Astrocyte (in vitro differentiated cells and primary cell): ENCODE data around the gene MYH9. TPM values are rescaled to one million over a fixed set of nuclear protein-coding genes. Genes with fewer than 3 reads are reported as not detected.

Experiments
- DNase-seq: peaks from one replicate; pipeline ENCODE4 v3.0.0-alpha.2; 2010; ENCODE audit warnings: low read depth
- FAIRE-seq: peaks from 2 replicates; lab custom pipeline; 2011; peaks lifted over from hg19 to GRCh38; lab: Jason Lieb, UNC
- H2AFZ ChIP-seq: 2 replicates; pipeline ENCODE4 v1.6.0; 2012; ENCODE audit warnings: low read depth, low read length, inconsistent platforms
- H3K27ac ChIP-seq: 2 replicates; pipeline ENCODE4 v1.5.1; 2011; ENCODE audit warnings: low read depth, low read length, inconsistent platforms
- H3K27me3 ChIP-seq: 2 replicates; pipeline ENCODE4 v1.6.0; 2011; ENCODE audit warnings: low read length, inconsistent platforms; ENCODE audit not compliant: insufficient read depth
- H3K36me3 ChIP-seq: 2 replicates; pipeline ENCODE4 v1.5.1; 2011; ENCODE audit warnings: low read length, inconsistent platforms; ENCODE audit not compliant: insufficient read depth
- H3K4me1 ChIP-seq: 2 replicates; pipeline ENCODE4 v1.5.1; 2011; ENCODE audit warnings: low read length, inconsistent platforms; ENCODE audit not compliant: insufficient read depth
- H3K4me2 ChIP-seq: 2 replicates; pipeline ENCODE4 v1.6.0; 2012; ENCODE audit warnings: low read length, inconsistent platforms
- H3K4me3 ChIP-seq: 2 replicates; pipeline ENCODE4 v1.5.1; 2011; ENCODE audit warnings: low read depth, mild to moderate bottlenecking, low read length, inconsistent platforms; ENCODE audit not compliant: insufficient read depth
- H3K79me2 ChIP-seq: 2 replicates; pipeline ENCODE4 v1.6.0; 2012; ENCODE audit warnings: mild to moderate bottlenecking, low read length, inconsistent platforms; ENCODE audit not compliant: insufficient read depth
- H3K9ac ChIP-seq: 2 replicates; pipeline ENCODE4 v1.6.0; 2012; ENCODE audit warnings: mild to moderate bottlenecking, low read length, inconsistent platforms
- H3K9me3 ChIP-seq: 2 replicates; pipeline ENCODE4 v1.5.1; 2012; ENCODE audit warnings: low read depth, mild to moderate bottlenecking, low read length, inconsistent platforms; ENCODE audit not compliant: insufficient read depth
- H4K20me1 ChIP-seq: 2 replicates; pipeline ENCODE4 v1.6.0; 2012; ENCODE audit warnings: low read length, inconsistent platforms; ENCODE audit not compliant: insufficient read depth
- H3K27ac Mint-ChIP-seq: one replicate; pipeline ENCODE4 v1.8.0; 2021; ENCODE audit warnings: mild to moderate bottlenecking, mixed read lengths; ENCODE audit not compliant: unreplicated experiment
- H3K27me3 Mint-ChIP-seq: one replicate; pipeline ENCODE4 v1.8.0; 2021; ENCODE audit warnings: low read depth, mixed read lengths; ENCODE audit not compliant: unreplicated experiment
- H3K36me3 Mint-ChIP-seq: one replicate; pipeline ENCODE4 v1.8.0; 2021; ENCODE audit warnings: low read depth, mixed read lengths; ENCODE audit not compliant: unreplicated experiment
- H3K4me1 Mint-ChIP-seq: one replicate; pipeline ENCODE4 v1.8.0; 2021; ENCODE audit warnings: low read depth, mixed read lengths; ENCODE audit not compliant: unreplicated experiment
- H3K4me3 Mint-ChIP-seq: one replicate; pipeline ENCODE4 v1.8.0; 2021; ENCODE audit warnings: mild to moderate bottlenecking, moderate library complexity, mixed read lengths; ENCODE audit not compliant: unreplicated experiment
- H3K9me3 Mint-ChIP-seq: one replicate; pipeline ENCODE4 v1.8.0; 2021; ENCODE audit warnings: mild to moderate bottlenecking, mixed read lengths; ENCODE audit not compliant: unreplicated experiment
- CTCF ChIP-seq: IDR thresholded peaks from 2 replicates; pipeline ENCODE4 v1.5.1; 2011; ENCODE audit warnings: low read depth, mild to moderate bottlenecking, inconsistent platforms, low read length, moderate library complexity; ENCODE audit not compliant: insufficient read depth
- EZH2 ChIP-seq: IDR thresholded peaks from 2 replicates; pipeline ENCODE4 v1.6.1; 2012; ENCODE audit warnings: mild to moderate bottlenecking, low read length, inconsistent platforms; ENCODE audit not compliant: insufficient read depth
- total RNA-seq: library from RNA; stranded (reverse); gene quantifications from 2 replicates; pipeline ENCODE4 v1.2.1, GENCODE V29; 2021

The MYH9 gene
- total RNA-seq, 1 donor from 2014 or later = 2,278 TPM

- Histone ChIP-seq H3K4me1 (peaks cover 26% of the 10 kb centered on the region), H2AFZ (no peak overlapping the region), H4K20me1 (peaks cover 51% of the 10 kb centered on the region), H3K9ac (peak overlapping the region; percentile 96), H3K4me2 (peak overlapping the region; percentile 97), H3K27me3 (no peaks in the 10 kb centered on the region), H3K27ac (peak overlapping the region; percentile 84), H3K9me3 (no peaks in the 10 kb centered on the region), H3K79me2 (peaks cover 71% of the 10 kb centered on the region), H3K36me3 (peaks cover 17% of the 10 kb centered on the region), H3K4me3 (peak overlapping the region; percentile 100)
- Mint-ChIP-seq H3K9me3 (no peaks in the 10 kb centered on the region), H3K27ac (peak overlapping the region; percentile 99), H3K4me3 (peak overlapping the region; percentile 100), H3K27me3 (no peaks in the 10 kb centered on the region), H3K4me1 (peaks cover 16% of the 10 kb centered on the region), H3K36me3 (peaks cover 32% of the 10 kb centered on the region)
- FAIRE-seq (no peak), DNase-seq (no peak)
- TF ChIP-seq EZH2 = no peak
- TF ChIP-seq CTCF = no peak
These were observed 663 bp downstream of the MYH9 start for GRCh38 chr22:36386900-36387708.

GRCh38 chr22:36386351-36386899 lies 1.3 kb downstream of the MYH9 start:
- Mint-ChIP-seq H3K4me1 (peaks cover 18% of the 10 kb centered on the region), H3K27me3 (no peaks in the 10 kb centered on the region), H3K9me3 (no peaks in the 10 kb centered on the region), H3K36me3 (peaks cover 32% of the 10 kb centered on the region), H3K4me3 (peak overlapping the region; percentile 100), H3K27ac (peak overlapping the region; percentile 99)
- H3K27me3 ChIP-seq = no peaks in the 10 kb centered on the region
- peaks cover 21% of the 10 kb centered on the region for H3K36me3 ChIP-seq
- H3K9me3 ChIP-seq = no peaks in the 10 kb centered on the region
- H4K20me1 ChIP-seq = peaks cover 58% of the 10 kb centered on the region
- no peak for FAIRE-seq
- peak overlapping the region; percentile 96 for H3K9ac ChIP-seq
- H3K4me3 ChIP-seq = peak overlapping the region; percentile 100
- no peak overlapping the region for H2AFZ ChIP-seq
- peak overlapping the region; percentile 84 for H3K27ac ChIP-seq
- no peak for DNase-seq
- H3K79me2 ChIP-seq = peaks cover 78% of the 10 kb centered on the region
- H3K4me1 ChIP-seq = peaks cover 28% of the 10 kb centered on the region
- peak overlapping the region; percentile 97 for H3K4me2 ChIP-seq
- TF ChIP-seq CTCF (no peak), EZH2 (no peak)
